Inferior parietal cortex (tissue), 1 donor: ENCODE results near the gene C10orf90.

Experiments used
- DNase-seq: peaks from one replicate; pipeline ENCODE4 v3.0.0-alpha.2; 2016; ENCODE audit errors: extremely low spot score

C10orf90 gene

DNA sequence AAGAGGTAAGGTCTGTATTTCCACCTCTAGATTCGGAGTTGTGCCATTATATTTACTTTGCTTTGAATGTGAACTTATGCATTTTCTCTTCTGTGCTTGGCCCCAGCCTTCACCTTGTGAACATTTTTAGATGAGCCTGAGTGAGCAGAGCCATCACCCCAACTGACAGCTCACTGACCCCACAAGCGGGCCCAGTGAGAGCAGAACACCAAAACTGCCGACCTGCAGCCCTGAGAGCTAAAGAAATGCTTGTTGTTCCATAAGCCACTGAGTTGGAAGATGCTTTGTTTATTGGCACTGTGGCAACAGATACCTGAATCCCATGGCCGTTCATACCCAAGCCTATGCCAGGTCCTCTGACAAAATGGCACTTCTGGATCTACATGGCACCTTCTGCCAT is 37.8 kb downstream of the C10orf90 start:
- no peak for DNase-seq

GRCh38 chr10:126629925-126630624 is 40.4 kb downstream of the C10orf90 start:
- no peak for DNase-seq

DNA sequence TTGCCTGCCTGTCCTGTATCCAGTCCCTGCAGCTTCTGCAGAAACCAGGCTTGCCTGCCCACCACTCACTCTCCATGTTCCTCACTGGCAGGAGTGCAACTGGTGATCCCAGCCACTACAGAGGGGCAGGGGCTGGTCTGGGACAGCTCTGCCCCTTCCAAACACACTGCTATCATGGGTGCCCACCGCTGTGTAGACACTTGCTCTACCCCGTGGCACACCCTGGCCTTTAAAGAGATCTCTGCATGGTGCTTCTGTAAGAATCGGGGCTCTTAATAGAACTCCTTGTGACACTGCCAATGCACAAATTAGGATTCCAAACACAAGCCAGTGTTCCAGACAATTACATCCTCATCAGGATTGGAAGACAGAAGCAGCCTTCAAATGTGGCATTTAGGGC is 41.7 kb downstream of the C10orf90 start:
- DNase-seq: peak; percentile 79

GRCh38 chr10:126621846-126622245 is 48.6 kb downstream of the C10orf90 start:
- no peak for DNase-seq

GRCh38 chr10:126618466-126618865 is 52.0 kb downstream of the C10orf90 start:
- DNase-seq: no peak

GRCh38 chr10:126617733-126618132 is 52.8 kb downstream of the C10orf90 start:
- no peak for DNase-seq

GRCh38 chr10:126617208-126617607 is 53.3 kb downstream of the C10orf90 start:
- no peak for DNase-seq

- DNase-seq: no peak
These were observed 53.8 kb downstream of the C10orf90 start for GRCh38 chr10:126616737-126617136.

GRCh38 chr10:126611303-126611702 is 59.2 kb downstream of the C10orf90 start:
- no peak for DNase-seq

GRCh38 chr10:126609566-126609965 is 60.9 kb downstream of the C10orf90 start:
- DNase-seq: peak; percentile 33

DNA sequence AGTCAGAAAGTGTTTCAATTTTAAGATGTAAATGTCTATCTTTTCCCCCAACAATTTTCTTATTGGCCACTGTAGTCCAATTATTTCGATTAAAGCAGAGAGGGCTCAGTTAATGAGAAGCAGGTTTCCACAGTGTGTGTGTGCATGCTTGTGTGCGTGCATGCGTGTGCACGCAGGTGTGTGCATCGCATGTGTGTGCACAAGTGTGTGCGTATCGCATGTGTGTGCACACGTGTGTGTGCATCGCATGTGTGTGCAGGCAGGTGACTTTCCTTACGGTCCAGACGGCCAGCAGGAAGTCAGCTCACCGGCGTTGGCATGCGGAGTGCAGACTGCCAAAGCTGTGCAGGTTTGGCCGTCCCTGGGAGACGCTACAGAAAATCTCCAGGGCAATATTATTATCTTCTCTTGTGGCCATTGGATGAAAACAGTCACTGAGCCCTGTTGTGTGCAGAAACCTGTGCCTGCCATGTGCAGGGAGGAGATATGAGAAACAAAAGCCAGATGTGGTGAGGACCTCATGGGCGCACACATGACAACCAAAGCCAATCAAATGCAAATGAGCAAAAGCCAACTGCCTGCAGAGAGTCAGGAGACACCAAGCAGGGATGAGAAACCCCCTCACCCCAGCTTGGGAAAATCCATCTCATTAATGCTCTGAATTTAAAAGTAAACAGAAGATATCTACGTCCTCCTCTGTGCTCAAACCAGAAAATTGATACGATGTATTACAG is 70.4 kb downstream of the C10orf90 start:
- DNase-seq: no peak

DNA sequence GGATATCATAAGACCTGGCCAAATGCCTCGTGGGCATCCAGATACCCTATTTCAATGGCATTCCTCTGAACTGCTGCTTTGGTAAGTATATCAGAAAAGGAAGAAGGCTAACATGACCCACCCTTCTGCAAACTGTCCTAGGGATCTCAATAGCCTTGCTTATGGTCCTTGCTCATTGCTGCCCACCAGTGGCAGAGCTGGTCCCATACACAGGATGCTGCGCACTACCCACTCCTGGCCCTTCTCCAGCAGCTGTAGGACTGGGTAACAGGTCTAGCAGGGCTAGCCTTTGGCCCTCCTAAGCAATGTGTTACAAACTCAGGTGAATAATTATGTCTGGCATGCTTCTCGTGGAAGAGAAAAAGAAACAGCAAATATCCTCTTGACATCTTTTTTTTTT is 72.5 kb downstream of the C10orf90 start:
- peak; percentile 59 for DNase-seq

GRCh38 chr10:126597211-126597610 is 73.3 kb downstream of the C10orf90 start:
- DNase-seq: no peak

DNA sequence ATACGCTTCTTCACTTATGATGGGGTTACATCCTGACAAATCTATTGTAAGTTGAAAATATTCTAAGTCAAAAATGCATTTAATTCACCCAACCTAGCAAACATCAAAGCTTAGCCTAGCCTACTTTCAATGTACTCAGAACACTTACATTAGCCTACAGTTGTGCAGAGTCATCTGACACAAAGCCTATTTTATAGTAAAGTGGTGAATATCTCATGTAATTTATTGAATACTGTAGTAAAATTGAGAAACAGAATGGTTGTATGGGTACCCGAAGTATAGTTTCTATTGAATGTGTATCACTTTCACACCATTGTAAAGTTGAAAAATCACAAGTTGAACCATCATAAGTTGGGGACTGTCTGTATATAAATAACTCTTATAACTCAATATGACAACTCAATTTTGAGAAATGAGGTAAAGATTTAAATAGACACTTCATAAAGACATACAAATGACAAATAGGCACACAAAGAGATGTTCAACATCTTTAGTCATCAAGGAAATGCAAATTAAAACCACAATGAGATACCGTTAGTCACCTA is 73.9 kb downstream of the C10orf90 start:
- DNase-seq: no peak

- DNase-seq: peak; percentile 22
These were observed 75.3 kb downstream of the C10orf90 start for GRCh38 chr10:126595160-126595559.

DNA sequence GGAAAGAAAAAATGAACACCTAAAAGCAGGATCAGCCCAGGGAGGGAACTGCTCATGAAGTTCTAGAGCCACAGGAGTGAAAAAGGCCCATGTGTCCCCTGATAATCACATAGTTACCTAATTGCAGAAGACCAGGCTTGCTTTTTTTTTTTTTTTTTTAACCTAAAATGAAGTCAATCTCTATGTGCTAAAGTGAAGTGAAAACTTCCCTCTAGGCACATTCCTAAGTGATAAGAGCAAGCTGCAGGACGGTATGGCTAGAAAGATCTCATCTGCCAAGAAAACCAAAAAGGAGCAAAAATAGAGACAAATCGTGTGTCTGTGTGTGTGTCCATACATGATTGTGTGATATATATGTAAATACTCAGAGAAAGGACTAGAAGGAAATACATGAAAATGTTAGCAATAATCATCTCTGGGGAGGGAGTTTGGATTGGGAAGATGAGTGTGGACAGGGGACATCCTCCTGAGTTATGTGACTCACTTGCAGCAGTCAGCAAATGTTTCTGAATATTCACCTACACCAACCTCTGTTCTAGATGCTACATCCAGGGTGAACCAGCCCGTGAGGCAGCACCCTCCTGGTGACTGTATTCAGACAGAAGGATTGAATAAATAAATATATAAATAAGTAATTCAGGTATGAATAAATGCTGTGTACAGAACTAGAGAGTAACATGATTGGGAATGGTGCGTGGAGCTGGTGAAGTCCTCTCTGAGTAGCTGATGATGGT is 76.4 kb downstream of the C10orf90 start:
- DNase-seq: no peak

DNA sequence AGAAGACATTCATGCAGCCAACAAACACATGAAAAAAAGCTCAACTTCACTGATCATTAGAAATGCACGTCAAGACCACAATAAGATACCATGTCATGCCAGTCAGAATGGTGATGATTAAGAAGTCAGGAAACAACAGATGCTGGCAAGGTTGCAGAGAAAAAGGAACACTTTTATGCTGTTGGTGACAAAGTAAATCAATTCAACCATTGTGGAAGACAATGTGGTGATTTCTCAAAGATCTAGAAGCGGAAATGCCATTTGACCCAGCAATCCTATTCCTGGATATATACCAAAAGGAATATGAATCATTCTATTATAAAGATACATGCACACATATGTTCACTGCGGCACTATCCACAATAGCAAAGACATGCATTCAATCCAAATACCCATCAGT is 77.6 kb downstream of the C10orf90 start:
- DNase-seq: no peak

DNA sequence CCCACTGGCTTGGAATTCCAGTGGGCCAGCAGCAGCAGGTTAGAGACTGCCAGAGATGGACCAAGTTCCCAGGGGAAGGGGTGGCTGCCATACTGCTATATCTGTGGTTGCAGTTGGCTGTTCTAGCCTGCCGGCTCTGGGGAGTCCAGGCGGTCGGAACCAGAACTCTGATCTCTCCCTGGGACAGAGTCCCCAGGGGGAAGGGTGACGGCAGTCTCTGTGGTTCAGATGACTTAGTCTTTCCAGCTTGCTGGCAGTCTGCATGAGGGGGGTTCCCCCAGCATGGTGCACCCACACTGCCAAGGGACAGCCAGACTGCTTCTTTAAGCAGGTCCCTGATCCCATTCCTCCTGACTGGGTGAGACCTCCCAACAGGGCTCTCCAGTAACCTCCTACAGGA is 82.5 kb downstream of the C10orf90 start:
- no peak for DNase-seq

GRCh38 chr10:126586878-126587277 is 83.6 kb downstream of the C10orf90 start:
- DNase-seq: no peak

DNA sequence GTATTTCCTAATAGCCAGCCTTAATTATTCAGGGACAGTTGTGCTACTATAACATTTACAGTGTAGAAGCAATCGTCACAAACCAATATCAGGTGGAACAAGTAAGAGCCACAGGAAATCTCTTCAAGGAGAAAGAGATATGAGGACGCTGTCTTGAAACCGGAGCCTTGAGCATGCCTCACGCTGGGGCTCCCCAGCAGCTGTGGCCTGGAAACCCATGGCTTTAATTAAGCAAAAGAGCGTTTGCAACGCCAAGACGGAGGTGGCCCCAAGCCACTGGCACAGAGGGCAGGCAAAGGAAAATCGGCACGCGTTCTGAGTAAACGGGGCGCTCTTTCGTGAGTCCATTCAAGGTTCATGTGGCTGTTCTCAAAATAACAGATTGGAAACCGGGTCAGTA is 84.4 kb downstream of the C10orf90 start:
- no peak for DNase-seq

DNA sequence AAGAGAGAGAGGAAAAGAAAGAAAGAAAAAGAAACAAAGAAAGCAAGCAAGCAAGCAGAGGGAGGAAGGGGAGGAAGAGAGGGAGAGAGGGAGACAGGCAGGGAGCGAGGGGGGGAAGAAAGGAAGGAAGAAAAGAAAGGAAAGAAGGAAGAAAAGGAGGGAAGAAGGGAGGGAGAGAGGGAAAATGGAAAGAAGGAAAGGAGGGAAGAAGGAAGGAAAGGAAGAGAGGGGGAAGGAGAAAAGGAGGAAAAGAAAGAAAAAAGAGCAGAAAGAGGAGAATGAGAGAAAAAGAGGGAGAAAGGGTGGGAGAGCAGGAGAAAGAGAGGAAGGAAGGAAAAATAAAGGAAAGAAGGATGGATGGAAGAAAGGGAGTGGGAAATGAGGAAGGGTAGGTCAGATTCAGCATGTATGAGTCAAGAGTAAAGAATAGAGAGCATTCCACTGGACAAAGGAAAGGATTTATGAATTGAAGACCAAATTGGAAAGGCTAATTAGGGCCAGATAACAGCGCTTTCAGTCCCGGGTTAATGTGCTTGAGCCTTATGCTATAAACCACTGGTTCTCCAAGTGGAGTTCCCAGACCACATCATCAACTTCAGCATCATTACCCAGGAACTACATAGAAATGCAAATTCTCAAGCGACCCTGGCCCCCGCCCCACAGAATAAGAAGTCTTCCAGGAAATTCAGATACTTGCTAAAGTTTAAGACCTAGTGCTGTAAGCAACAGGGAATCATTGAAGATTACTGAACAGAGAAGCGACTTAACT is 85.1 kb downstream of the C10orf90 start:
- DNase-seq: no peak

DNA sequence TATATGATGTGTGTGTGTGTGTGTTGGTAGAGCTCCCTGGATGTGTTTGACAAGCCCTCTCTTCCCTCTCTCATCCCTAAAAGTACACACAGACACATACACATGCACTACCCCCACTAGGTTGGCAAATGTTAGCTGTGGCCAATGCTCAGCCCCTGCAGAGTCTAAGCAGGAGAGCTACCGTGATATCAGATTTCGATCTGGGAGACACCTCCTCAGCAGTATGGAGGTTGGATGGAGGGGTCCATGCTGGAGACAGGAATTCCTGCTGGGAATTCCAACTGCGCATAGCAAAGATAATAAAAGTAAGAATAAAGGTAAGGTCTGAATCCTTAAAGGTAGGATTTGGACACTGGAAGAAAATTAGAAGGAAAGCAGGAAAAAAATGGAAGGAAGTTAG is 85.7 kb downstream of the C10orf90 start:
- no peak for DNase-seq
